ENCODE data around the gene ADGB.

DNA sequence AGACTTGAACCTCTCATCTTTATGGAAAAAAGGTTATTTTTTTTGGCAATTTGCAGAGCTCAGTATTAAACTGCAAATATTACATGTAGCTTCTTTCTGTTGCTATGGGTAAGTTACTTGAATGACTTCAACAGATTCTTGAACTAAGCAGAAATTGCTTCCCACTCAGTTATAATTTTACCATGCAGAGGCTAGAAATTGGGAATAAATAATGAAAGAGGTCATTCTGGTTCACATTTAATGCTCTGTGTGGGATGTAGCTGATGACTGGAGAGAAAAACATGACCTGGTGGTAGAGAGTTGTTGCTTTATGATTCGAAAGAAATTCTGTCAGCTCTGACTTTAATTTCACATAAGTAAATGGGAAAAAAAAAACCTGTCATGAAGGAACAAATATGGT is 16.8 kb upstream of the ADGB start:
- TF ChIP-seq TARDBP (IDR thresholded peaks at IDR 0.05) (no peak), FOXM1 (IDR thresholded peaks at IDR 0.05; ENCODE audit: borderline replicate concordance) (no peak), ZNF384 (IDR thresholded peaks at IDR 0.05) (no peak), L3MBTL2 (conservative IDR thresholded peaks at IDR 0.05) (no peak), NFRKB (IDR thresholded peaks at IDR 0.05) (no peak)
- TF ChIP-seq, protein P1, sequence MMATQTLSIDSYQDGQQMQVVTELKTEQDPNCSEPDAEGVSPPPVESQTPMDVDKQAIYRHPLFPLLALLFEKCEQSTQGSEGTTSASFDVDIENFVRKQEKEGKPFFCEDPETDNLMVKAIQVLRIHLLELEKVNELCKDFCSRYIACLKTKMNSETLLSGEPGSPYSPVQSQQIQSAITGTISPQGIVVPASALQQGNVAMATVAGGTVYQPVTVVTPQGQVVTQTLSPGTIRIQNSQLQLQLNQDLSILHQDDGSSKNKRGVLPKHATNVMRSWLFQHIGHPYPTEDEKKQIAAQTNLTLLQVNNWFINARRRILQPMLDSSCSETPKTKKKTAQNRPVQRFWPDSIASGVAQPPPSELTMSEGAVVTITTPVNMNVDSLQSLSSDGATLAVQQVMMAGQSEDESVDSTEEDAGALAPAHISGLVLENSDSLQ (IDR thresholded peaks at IDR 0.05), result no peak
